ENCODE results near the gene HS3ST3B1. TPM values are rescaled to one million over a fixed set of nuclear protein-coding genes. Genes with fewer than 3 reads are reported as not detected.

HS3ST3B1 gene
- total RNA-seq, 4 donors from 2014 or later: 0.40 to 2.5 (median 1.2) TPM; not detected in 1

DNA sequence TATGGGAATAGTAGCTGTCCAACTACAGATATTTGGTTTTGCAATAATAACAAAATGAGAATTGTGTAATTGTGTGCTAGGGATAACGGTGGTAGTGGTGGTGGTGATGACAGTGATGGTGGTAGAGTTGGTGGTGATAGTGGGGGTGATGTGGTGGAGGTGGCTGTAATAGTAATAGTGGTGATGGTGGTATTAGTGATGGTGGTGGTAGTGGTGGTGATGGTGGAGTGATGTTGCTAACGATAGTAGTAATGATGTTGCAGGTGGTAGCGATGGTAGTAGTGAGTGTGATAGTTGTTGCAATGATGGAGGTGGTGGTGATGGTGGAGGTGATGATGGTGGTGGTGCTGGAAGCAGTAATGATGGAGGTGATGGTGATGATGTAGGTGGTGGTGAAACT is 94.4 kb downstream of the HS3ST3B1 start:
- 76 to 89% methylated on average over 3 of the region's 3 CpGs for WGBS, 2 donors (ENCODE audit: low coverage in 1 of 2)
- no peaks in the 10 kb centered on the region for H3K36me3 ChIP-seq
- intact Hi-C loops (cut with DNase I; ENCODE audit: low total_unique reads): no loop called here
- TF ChIP-seq POLR2A (IDR thresholded peaks at IDR 0.05) (no peak), POLR2AphosphoS5 (IDR thresholded peaks at IDR 0.05) (no peak), EP300 (IDR thresholded peaks at IDR 0.05; ENCODE audit: low read depth) (no peak)
- TF ChIP-seq, protein P1, sequence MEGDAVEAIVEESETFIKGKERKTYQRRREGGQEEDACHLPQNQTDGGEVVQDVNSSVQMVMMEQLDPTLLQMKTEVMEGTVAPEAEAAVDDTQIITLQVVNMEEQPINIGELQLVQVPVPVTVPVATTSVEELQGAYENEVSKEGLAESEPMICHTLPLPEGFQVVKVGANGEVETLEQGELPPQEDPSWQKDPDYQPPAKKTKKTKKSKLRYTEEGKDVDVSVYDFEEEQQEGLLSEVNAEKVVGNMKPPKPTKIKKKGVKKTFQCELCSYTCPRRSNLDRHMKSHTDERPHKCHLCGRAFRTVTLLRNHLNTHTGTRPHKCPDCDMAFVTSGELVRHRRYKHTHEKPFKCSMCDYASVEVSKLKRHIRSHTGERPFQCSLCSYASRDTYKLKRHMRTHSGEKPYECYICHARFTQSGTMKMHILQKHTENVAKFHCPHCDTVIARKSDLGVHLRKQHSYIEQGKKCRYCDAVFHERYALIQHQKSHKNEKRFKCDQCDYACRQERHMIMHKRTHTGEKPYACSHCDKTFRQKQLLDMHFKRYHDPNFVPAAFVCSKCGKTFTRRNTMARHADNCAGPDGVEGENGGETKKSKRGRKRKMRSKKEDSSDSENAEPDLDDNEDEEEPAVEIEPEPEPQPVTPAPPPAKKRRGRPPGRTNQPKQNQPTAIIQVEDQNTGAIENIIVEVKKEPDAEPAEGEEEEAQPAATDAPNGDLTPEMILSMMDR (IDR thresholded peaks at IDR 0.05): no peak
- no peak overlapping the region for H3K4me3 ChIP-seq
- H3K27ac ChIP-seq: no peak overlapping the region
- in situ Hi-C loops (cut with MboI; ENCODE audit: low pct_ligation_motif_present in 1 of 4, low pct_unique_long_range_greater_than_20kb in 1 of 4, low sequenced_read_pairs in 3 of 4): no loop called here
- no peaks in the 10 kb centered on the region for H3K27me3 ChIP-seq
- no peaks in the 10 kb centered on the region for H3K4me1 ChIP-seq
- H3K9me3 ChIP-seq: no peaks in the 10 kb centered on the region
- DNase-seq: no peak

DNA sequence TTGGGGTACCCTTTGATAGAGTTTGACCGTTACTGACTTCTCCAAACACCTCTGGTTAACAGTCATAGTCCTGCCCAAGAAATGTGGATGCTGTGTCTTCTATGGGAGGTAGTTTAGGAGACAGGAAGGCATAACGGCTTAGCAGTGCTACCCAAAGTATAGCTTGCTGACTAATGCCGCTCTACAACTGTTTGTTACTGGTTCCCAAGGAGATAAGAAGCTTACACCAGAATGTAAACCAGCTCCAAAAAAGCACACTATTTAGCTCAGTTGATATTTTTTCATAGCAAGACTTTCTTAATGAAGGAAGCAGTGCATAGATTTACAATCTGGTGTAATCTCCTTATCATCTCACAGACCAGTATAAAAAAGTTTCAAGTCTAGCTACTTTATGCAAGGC is 95.7 kb downstream of the HS3ST3B1 start:
- no peak for DNase-seq
- no peak overlapping the region for H3K27ac ChIP-seq
- intact Hi-C loops (cut with DNase I; ENCODE audit: low total_unique reads) (no loop called here), in situ Hi-C loops (cut with MboI; ENCODE audit: low pct_ligation_motif_present in 1 of 4, low pct_unique_long_range_greater_than_20kb in 1 of 4, low sequenced_read_pairs in 3 of 4) (no loop called here)
- H3K4me3 ChIP-seq: no peak overlapping the region
- 20 to 54% methylated on average over 1 to 3 of the region's 3 CpGs for WGBS, 2 donors (ENCODE audit: low coverage in 1 of 2)
- TF ChIP-seq POLR2AphosphoS5 (IDR thresholded peaks at IDR 0.05) (no peak), EP300 (IDR thresholded peaks at IDR 0.05; ENCODE audit: low read depth) (no peak), POLR2A (IDR thresholded peaks at IDR 0.05) (no peak)
- TF ChIP-seq, protein P1 (IDR thresholded peaks at IDR 0.05): no peak
- H3K36me3 ChIP-seq: no peaks in the 10 kb centered on the region
- H3K27me3 ChIP-seq: no peaks in the 10 kb centered on the region
- no peaks in the 10 kb centered on the region for H3K9me3 ChIP-seq
- H3K4me1 ChIP-seq: no peaks in the 10 kb centered on the region

DNA sequence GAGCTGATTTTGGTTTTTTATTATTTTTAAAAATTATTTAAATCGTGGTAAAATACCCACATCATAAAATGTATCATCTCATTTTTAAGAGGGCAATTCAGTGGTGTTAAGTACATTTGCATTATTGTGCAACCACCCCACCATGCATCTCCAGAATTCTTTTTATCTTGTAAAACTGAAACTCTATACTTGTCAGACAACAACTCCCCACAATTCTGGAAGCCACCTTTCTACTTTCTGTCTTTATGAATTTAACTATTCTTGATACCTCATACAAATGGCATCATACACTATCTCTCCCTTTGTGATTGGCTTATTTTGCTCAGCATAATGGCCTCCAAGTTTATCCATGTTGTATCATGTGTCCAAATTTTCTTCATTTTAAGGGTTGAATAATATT is 97.9 kb downstream of the HS3ST3B1 start:
- in situ Hi-C loops (cut with MboI; ENCODE audit: low pct_ligation_motif_present in 1 of 4, low pct_unique_long_range_greater_than_20kb in 1 of 4, low sequenced_read_pairs in 3 of 4) (no loop called here), intact Hi-C loops (cut with DNase I; ENCODE audit: low total_unique reads) (no loop called here)
- no peak for DNase-seq
- H3K27ac ChIP-seq: no peak overlapping the region
- TF ChIP-seq POLR2A (IDR thresholded peaks at IDR 0.05) (no peak), POLR2AphosphoS5 (IDR thresholded peaks at IDR 0.05) (no peak), EP300 (IDR thresholded peaks at IDR 0.05; ENCODE audit: low read depth) (no peak)
- TF ChIP-seq, protein P1 (IDR thresholded peaks at IDR 0.05): no peak
- H3K36me3 ChIP-seq: no peaks in the 10 kb centered on the region
- H3K9me3 ChIP-seq: no peaks in the 10 kb centered on the region
- H3K4me1 ChIP-seq: no peaks in the 10 kb centered on the region
- no peaks in the 10 kb centered on the region for H3K27me3 ChIP-seq
- H3K4me3 ChIP-seq: no peak overlapping the region
- WGBS, 2 donors (ENCODE audit: low coverage in 1 of 2): 55 to 71% methylated on average over 1 of the region's 1 CpG

Other genes starting within 250 kb of the HS3ST3B1 start
- 10 to 100 TPM; 48.9 to 61.9 (median 53.5) TPM for gene COX10, start 231.6 kb upstream of the HS3ST3B1 start, total RNA-seq
- gene CDRT15, start 64.2 kb upstream of the HS3ST3B1 start, total RNA-seq: not detected

Measured in transverse colon (tissue), 4 donors.